ENCODE results near the gene ZNF25.
"Not testable (repeated sequence)": the region's sequence is repeated elsewhere in the genome, so short reads cannot be mapped to it uniquely, and the experiment has no call there.

The ZNF25 gene

DNA sequence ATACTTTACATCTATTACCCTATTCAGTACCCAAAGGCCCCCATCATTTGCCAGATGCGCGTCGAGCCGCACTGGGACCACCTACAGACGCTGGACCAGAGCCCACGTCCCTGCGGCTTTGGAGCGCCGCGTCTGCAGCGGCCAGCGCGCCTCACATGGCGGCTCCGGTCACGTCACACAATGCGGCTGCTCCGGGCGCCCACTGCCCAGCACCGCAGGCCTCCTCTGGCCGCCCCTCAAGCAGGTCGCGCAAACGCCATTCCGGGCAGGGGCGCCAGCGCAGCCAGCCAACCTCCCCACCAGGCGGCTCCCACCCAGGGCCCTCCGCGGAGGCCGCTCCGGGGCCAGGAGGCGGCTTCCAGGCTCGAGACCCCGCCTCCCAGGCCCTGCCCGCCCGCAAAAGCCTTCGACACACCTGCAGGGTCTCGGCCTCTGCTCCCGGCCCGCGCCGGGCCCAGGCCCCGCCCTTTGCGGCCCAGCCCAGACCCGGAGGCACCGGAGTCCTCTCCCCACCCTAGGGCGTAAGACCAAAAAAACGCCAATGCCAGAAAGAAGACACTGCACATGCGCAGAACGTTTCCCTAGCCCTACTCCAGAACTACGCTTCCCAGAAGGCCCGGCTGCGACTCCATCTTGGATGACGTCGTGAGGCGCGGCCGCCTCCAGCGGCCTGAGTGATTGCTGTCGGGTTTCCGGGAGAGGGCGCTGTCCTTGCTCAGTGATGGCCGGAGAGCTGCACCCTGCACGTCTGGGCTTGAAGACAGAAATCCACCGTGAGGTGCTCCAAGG lies at the start of gene ZNF25:
Gene ZNF25 (minus strand): TSS at position 557 of the 789 bp plus-strand sequence. CDS start 4,925 bp downstream, outside the sequence.
- peak; percentile 95 for DNase-seq (ENCODE audit: low read depth)

DNA sequence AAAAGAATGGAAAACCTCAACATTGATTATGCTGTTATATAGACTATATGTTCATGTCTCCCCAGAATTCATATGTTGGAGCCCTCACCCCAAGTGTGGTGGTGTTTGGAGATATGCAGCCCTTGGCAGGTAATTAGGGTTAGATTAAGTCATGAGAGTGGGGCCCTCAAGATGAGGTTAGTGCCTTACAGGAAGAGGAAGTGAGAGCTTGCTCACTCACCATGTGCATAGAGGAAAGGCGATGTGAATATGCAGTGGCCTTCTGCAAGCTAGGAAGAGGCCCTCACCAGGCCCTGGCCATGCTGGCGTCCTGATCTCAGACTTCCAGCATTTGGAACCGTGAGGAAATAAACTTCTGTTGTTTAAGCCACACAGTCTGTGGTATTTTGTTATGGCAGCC lies 48.8 kb upstream of the ZNF25 start:
- no peak for DNase-seq (ENCODE audit: low read depth)

DNA sequence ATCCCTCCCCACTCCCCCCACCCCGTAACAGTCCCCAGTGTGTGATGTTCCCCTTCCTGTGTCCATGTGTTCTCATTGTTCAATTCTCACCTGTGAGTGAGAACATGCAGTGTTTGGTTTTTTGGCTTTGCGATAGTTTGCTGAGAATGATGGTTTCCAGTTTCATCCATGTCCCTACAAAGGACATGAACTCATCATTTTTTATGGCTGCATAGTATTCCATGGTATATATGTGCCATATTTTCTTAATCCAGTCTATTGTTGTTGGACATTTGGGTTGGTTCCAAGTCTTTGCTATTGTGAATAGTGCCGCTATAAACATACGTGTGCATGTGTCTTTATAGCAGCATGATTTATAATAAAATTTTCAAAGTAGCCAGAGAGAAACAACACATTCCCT lies 42.7 kb upstream of the ZNF25 start:
- DNase-seq (ENCODE audit: low read depth): not testable (repeated sequence)

DNA sequence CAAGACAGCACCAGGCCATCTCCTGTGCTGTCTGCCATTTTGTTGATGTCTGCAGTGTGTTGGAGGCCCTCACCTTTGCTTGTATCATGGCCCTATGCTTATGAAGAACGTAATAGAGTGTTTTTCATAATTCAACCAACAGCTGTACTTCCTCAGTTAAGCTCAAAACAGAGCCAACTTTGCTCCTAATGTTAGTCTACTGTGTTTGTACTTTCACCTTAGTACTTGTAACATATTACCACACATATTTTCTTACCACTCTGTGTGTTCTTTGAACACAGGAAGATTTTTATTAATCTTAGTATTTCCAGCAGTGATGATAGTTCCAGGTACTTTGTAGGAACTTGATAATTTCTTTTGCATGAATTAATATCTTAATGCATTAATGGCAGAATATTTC lies 39.9 kb upstream of the ZNF25 start:
- DNase-seq (ENCODE audit: low read depth): no peak

DNA sequence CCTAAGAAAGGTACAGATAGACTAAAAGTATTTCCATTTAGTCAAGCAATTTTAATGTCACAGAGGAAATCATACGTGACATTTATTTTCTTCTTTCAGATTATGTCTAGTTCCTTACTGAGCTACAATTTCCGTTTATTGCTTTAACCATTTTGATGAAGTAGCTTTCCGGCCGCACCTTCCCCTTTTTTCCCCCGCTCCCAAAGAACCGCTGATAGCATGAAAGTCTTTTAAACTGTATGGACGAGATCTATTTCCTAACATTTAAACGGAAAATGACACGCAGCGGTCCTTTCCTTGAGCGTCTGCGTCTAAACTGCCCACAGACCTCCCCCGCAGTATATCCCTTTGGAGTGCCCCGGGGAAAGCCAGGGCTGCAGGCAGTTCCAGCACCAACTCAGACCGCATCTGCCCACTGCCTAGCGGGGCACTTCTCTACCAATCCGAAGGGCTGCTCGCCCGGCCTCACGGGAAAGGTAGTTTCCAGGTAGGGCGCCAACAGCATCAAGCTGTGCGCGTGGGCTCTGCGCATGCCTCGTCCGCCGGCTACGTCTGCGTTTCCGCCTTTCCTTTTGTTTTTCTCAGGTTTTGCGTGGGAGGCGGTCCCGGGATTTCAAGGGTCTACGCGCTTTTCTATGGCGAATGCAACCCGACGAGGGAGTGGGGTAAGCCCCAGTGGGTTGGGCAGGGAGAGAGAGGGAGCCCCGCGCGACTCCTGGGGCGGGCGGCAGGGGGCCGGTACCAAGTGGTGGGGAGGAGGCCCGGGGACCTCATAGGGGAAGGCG lies 33.9 kb upstream of the ZNF25 start, which contains the start of gene ZNF33A:
Gene ZNF33A (plus strand): TSS at position 557 of the 785 bp plus-strand sequence. CDS start 1,667 bp downstream, outside the sequence.
- DNase-seq (ENCODE audit: low read depth): peak; percentile 84

DNA sequence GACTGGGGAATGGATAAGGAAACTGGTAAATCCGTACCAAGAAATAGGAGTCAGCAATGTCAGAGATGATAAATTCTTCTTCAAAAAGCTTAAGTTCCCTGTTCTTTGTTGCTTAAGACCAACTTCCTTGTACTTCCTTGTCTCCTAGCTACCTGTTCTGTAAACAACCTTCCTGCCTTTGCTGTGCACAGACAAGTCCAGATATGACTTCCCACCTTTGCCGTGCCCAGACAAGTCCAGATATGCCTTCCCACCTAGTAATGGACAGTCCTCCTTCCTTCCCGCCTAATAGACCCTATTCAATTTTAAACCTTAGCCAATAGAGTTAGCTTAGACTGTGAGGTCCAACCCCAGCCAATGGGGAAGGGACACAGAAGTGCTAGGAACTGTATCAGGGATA lies 31.5 kb upstream of the ZNF25 start:
- no peak for DNase-seq (ENCODE audit: low read depth)

DNA sequence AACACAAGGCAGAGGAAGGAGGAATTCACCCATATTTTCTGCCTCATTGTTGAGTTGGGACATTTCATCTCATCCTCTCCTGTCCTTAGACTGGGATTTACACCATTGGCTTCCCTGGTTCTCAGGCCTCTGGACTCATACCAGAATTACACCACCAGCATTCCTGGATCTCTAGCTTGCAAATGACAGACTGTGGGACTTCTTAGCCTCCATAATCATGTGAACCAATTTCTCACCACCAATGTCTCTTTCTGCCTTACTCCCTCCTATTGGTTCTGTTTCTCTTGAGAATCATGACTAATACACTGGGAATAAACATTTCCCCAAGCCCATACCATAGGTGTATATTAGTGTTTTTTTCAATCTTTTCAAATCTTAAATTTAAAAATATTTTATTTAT lies 31.1 kb upstream of the ZNF25 start:
- no peak for DNase-seq (ENCODE audit: low read depth)

DNA sequence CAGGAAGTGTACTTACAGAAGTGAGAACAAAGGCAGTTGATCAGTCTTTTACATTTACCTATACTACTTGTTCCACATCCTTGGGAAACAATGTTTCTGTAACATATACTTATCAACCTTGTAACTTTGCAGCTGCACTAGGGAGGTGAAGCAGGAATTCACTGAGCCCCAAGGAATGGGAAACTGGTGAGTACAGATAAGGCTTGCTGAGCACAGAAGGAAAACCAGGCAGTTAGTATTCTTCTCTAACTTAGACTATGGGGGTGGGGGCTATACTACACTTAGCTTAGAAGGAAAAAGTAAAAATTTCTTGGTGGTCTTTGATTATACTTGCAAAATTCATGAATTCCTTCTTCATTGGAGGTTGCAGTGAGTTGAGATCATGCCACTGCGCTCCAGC lies 27.1 kb upstream of the ZNF25 start:
- DNase-seq (ENCODE audit: low read depth): no peak

DNA sequence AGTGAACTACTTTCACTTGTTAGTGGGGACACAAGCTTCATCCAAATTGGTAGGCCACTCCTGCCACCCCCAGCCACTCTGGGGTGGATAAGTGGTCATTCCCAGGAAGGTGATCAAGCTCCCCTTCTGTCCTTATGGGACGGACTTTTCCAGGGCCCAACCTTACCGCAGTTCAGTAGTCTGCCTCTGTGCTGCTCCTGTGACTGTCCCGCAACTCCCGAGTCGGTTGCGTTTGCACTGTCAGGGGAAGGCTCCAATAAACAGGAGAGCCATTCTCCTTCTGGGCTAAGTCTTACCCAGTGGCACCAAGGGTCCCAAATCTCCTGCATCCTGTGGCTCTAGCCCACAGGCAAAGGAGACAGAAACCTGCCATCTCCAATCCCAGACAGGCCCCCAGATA lies 26.6 kb upstream of the ZNF25 start:
- DNase-seq (ENCODE audit: low read depth): no peak

DNA sequence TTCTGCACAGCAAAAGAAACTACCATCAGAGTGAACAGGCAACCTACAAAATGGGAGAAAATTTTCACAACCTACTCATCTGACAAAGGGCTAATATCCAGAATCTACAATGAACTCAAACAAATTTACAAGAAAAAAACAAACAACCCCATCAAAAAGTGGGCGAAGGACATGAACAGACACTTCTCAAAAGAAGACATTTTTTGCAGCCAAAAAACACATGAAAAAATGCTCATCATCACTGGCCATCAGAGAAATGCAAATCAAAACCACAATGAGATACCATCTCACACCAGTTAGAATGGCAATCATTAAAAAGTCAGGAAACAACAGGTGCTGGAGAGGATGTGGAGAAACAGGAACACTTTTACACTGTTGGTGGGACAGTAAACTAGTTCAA lies 24.0 kb upstream of the ZNF25 start:
- DNase-seq (ENCODE audit: low read depth): not testable (repeated sequence)

DNA sequence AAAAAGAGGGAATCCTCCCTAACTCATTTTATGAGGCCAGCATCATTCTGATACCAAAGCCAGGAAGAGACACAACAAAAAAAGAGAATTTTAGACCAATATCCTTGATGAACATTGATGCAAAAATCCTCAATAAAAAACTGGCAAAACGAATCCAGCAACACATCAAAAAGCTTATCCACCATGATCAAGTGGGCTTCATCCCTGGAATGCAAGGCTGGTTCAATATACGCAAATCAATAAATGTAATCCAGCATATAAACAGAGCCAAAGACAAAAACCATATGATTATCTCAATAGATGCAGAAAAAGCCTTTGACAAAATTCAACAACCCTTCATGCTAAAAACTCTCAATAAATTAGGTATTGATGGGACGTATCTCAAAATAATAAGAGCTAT lies 22.5 kb upstream of the ZNF25 start:
- DNase-seq (ENCODE audit: low read depth): not testable (repeated sequence)

DNA sequence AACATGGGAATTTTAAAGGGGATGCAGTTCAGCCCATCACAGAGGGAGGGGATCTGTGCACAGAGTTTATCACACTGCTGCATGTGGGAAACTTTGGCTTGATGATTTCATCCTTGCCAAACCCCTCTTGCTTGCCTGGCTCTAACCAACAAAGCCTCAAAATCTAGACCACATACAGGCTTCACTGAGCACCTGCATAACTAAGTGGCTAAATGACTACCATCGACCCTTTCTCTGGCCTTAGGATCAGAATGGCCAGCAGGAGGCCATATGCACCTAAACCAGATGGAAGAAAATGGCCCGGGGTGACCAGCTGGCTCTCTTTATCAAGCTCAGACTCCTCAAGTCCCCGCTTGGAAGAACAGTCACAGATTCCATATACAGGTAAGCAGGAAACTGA lies 15.6 kb upstream of the ZNF25 start:
- DNase-seq (ENCODE audit: low read depth): no peak

DNA sequence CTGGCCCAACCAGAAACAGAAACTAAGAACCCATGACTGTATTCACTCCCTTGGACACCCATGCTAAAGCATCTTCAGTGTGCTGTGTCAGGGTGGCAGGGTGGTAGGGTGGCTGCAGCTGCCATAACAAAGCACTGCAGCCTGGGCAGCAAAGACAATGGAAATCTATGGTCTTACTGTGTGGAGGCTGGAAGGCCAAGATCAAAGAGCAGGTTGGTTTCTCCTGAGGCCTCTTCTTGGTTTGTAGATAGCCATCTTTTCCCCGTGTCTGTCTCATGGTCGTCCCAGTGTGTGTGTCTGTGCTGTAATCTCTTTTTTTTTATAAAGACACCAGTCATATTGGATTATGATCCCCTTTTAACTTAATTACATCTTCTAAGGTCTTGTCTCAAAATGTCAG lies 15.2 kb upstream of the ZNF25 start:
- DNase-seq (ENCODE audit: low read depth): no peak

DNA sequence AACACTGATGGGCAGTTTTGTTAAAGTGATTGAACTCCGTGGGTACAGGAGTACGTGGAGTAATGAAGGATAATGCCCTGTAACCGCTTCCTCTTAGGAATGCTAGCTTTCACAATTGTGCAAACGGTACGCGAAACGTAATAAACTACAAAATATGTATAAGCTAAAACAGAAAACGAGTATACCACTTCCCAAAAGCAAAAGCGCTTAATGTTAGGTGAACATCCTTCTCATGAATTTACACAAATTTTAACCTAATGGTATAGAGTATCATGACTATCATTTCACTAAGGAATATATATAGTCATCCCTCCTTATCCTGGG lies 395 bp upstream of the ZNF25 start:
- no peak for DNase-seq (ENCODE audit: low read depth)

DNA sequence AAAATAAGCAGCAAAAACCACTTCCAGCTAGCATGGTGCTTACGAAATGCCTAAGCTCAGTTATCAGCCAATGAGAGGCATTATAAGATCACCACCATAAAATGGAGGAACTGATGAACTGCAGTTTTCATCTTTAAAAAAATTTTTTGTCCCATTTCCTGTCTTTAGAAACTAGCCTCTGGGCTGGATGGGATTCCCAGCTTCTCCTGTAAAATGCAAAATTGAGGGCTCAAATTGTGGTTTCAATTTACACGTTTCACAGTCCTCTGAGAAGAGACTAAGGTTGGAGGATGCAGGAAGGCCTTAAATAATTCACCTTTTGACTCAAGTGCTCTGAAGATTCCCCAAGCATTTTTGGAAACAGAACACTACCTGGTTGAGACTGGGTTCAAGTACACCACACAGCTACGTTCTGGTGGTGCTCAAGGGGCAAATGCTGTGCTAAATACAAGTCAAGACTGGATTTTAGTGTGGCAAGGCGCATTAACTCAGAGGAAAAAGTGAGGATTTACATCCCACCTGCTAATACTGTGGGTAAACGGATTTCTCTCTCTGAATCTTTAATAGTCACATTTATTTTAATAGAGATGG lies 951 bp downstream of the ZNF25 start:
- no peak for DNase-seq (ENCODE audit: low read depth)

DNA sequence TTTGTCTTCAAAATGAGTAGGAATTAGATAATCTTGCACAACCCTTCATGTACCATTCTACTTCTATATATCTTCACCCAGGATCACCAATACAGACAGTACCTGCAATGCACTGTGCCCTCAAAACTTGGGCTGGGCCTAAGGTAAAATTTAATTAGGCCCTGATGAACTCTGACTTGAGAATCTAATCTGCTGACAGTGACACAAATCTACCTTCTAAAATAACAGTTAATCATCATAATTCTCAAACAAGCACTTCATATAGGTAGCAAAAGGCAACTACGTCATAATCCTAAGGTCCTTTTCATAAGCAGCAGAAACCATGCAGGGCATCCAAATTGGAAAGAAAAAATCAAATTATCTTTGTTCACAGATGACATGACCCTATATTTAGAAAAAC lies 4.1 kb downstream of the ZNF25 start:
- DNase-seq (ENCODE audit: low read depth): no peak

DNA sequence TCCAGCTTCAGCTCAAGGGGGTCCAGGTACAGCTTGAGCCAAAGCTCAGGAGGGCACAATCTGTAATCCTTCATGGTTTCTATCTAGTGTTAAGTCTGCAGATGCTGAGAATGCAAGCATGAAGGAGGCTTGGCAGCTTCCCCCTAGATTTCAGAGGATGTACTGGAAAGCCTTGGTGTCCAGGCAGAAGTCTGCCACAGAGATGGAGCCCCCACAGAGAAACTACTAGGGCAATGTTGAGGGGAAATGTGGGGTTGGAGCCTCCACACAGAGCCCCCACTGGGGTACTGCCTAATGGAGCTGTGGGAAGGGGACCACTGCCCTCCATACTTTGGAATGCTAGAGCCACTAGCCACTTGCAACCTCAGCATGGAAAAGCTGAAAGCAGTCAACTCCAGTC lies 11.4 kb downstream of the ZNF25 start:
- DNase-seq (ENCODE audit: low read depth): no peak

DNA sequence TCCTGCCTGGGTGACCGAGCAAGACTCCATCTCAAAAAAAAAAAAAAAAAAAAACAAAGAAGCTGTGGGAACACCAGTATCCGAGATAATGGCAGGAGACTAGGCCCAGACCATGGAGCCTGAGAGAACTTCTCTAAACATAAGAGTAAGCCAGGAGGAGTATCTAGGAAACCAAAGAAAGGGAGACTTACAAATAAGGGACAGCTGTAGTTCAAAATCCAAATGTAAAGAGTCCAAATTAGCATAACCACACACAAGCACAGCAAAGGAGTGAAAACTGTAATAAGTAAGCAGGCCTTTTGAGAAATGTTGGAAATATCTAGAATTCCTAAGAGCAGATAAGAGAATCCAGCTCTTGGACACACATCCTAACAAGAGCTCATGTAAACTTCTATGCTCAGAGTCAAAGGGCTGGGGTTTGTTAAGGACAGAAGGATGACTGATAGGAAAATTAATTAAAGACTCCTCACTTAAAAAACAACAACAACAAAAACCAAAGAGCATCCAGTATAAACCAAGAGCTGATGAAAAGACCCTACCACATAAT lies 15.8 kb downstream of the ZNF25 start:
- no peak for DNase-seq (ENCODE audit: low read depth)

DNA sequence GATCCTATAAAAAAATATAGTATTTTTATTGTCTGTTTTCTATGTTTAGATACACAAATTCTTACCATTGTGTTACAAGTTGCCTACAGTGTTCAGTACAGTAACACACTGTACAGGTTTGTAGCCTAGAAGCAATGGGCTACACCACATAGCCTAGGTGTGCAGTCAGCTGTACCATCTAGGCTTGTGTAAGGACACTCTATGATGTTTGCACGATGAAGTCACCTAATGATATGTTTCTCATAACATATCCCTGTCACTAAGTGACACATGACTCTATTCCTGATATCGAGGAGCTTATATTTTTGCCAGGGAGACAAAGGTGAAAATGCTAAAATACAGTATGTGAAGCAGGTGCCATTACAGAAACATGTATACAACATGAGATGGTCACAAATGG lies 18.6 kb downstream of the ZNF25 start:
- no peak for DNase-seq (ENCODE audit: low read depth)

DNA sequence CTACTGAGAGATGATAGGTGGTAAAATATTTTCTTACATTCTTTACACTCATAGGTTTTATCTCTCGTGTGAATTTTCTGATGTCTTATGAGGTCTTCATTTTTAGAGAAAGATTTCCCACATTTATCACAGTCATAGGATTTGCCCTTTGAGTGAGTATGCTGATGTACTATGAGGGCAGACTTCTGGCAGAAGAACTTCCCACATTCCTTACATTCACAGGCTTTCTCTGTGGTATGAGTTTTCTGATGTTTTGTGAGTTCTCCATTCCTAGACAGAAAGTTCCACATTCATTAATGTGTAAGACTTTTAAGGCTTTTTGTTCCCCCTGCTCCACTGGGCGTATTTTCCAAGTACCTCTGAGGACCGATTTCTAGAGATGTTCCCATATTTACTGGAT lies 23.5 kb downstream of the ZNF25 start:
- DNase-seq (ENCODE audit: low read depth): no peak

DNA sequence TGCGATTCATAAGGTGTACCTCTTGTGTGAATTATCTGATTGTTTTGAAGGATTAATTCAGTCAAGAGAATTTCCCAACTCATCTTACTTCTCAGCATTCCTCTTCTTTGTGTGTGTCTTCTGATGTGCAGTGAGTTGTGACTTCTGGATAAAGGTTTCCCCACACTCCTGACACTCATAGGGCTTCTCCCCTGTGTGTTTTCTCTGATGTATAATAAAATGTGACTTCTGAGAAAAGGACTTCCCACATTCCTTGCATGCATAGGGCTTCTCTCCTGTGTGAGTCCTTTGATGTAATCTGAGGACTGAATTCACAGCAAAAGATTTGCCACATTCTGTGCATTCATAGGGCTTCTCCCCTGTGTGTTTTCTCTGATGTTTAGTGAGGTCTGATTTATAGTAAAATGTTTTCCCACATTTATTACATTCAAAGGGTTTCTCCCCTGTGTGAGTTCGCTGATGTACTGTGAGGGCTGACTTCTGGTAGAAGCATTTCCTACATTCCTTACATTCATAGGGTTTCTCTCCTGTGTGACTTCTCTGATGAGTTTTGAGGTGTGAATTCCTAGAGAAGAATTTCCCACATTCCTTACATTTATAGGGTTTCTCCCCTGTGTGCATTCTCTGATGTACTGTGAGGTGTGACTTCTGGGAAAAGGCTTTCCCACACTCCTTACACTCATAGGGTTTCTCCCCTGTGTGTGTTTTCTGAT lies 24.2 kb downstream of the ZNF25 start:
- no peak for DNase-seq (ENCODE audit: low read depth)

DNA sequence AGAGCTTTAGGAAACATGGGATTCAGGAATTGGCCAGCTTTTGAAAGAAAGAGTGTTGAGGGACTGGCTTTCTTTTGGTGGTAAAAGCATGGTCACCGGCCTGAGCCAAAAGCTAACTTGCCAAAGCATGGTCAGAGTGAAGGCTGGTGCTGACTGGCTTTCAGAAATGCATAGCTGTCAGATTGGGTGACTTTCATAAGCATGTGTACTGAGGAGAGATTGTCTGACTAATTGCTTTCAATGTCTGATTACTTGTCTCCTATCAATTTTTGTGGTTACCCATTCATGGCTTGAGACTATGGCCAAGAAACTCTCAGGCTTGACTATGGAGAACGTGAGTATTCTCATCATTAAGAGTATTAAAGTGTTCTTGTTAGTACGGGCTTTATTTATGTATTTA lies 28.2 kb downstream of the ZNF25 start:
- DNase-seq (ENCODE audit: low read depth): no peak

Data from activated T-cell treated with anti-CD3 and anti-CD28 coated beads for 1 hour (primary cell).